IPS-NIHi7 (cell line): ENCODE measurements around the gene AGPAT2.

Source experiments
- DNase-seq: peaks from one replicate; pipeline ENCODE4 v3.0.0; 2012; ENCODE audit warnings: mixed read lengths; ENCODE audit errors: extremely low spot score

AGPAT2 gene

GRCh38 chr9:136625101-136626065 is 61.9 kb downstream of the AGPAT2 start:
- DNase-seq = peak; percentile 79

GRCh38 chr9:136624184-136624951 is 62.9 kb downstream of the AGPAT2 start:
- no peak for DNase-seq

- no peak for DNase-seq
Observed at GRCh38 chr9:136623842-136624183, 63.4 kb downstream of the AGPAT2 start.
